ENCODE results near the gene CCDC68.
"Not testable (repeated sequence)": the region's sequence is repeated elsewhere in the genome, so short reads cannot be mapped to it uniquely, and the experiment has no call there.

The CCDC68 gene

DNA sequence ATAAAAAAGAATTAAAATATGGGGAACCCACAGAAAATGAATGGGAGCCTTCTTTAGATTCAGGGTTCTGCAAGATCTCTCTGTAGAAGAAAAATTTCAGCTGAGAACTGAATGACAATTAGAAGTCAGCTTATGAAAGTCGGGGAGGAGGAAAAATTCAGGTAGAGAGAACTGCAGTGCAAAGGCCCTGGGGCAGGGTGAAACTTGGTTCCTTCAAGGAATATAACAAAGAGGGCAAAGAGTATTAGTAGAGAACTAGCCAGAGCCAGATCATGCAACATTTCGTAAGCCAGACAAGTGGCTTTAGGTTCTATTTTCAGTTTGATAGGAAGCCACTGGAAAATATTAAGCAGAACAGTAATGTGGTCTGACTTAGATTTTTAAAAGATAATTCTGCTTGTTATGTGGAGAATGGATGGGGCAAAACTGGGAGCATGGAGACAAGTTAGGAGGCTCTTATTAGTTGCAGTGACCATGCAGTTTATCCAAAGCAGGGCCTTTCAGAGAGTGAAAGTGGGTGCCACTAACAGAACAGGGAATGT is 103.1 kb downstream of the CCDC68 start:
- no peak for FAIRE-seq

DNA sequence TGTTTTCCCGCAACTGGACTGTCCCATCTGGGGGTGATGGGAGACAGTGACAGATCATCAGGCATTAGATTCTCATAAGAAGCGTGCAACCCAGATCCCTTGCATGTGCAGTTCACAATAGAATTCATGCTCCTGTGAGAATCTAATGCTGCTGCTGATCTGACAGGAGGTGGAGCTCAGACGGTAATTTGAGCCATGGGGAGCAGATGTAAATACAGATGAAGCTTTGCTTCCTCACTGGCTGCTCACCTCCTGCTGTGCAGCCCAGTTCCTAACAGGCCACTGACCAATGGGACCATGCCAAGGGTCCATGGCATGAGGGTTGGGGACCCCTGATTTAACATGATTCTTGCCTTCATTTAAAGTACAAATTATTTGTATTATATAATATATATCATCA is 104.2 kb downstream of the CCDC68 start:
- not testable (repeated sequence) for DNase-seq (ENCODE audit: insufficient read length, low spot score); FAIRE-seq

More for the DNA sequence above, 103.1 kb downstream of the CCDC68 start:
- TF ChIP-seq POU2F2 (IDR thresholded peaks at IDR 0.05; ENCODE audit: low read depth, low read length): no peak
- TF ChIP-seq TAF1 (IDR thresholded peaks at IDR 0.05; ENCODE audit: low read depth, low read length): no peak
- TF ChIP-seq SPI1 (IDR thresholded peaks at IDR 0.05; ENCODE audit: low read depth, low read length): no peak
- TF ChIP-seq POLR2AphosphoS5 (IDR thresholded peaks at IDR 0.05; ENCODE audit: low read depth, low read length): no peak
- no peak for DNase-seq (ENCODE audit: insufficient read length, low spot score)

DNA sequence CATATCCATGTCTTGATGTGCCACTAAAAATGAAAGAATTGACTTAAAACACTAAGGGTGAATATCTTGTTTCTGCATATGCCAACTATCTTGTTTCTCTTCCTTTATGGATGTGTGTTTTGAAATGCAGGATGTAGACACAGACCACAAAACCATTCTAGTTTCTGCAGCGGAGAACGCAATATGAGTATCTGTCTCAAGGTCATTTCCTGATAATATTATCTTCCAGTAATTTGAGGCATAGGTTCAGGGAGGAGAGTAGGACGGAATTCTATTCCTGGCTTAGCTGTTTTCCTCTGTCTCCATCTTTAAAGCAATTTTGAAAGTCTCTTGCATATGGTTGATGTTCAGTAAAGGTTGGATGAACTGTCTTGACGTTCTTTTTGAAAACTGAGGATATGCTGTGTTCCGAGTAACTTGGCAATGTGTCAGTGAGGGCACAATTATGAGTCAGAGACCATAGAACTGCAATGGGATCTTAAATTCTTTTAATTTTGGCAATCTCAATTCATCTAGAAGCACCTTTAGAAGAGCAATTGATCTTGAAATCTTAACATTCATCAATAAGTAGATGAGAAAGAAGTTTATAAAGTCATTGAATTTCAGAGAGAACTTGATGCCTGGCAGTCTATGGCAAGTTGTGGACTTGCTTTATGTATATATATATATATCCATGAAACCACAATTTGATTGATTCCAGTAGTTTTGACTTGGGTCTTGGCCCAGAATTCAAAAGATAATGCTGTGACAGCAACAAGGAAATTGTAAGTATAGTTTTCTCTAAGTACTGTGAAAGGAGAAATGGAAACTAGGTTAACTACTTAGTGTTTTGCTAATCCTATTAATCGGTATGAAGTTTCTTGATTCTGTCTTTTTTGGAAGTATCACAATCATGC is 106.2 kb downstream of the CCDC68 start:
- no peak for DNase-seq (ENCODE audit: insufficient read length, low spot score)
- TF ChIP-seq POLR2AphosphoS5 (IDR thresholded peaks at IDR 0.05; ENCODE audit: low read depth, low read length): no peak
- TF ChIP-seq TAF1 (IDR thresholded peaks at IDR 0.05; ENCODE audit: low read depth, low read length): no peak
- TF ChIP-seq PAX5 (IDR thresholded peaks at IDR 0.05; ENCODE audit: insufficient read depth, low read length, severe bottlenecking): no peak
- TF ChIP-seq POU2F2 (IDR thresholded peaks at IDR 0.05; ENCODE audit: low read depth, low read length): no peak
- no peak for TF ChIP-seq SPI1 (IDR thresholded peaks at IDR 0.05; ENCODE audit: low read depth, low read length)
- TF ChIP-seq POLR2A (IDR thresholded peaks at IDR 0.05; ENCODE audit: low read depth, low read length): no peak
- FAIRE-seq: no peak
